ENCODE results near the gene CHCHD3.

The CHCHD3 gene

GRCh38 chr7:133082390-133082766 is 488 bp upstream of the CHCHD3 start:
- no peak for ATAC-seq
- TF ChIP-seq ARNTL (CRISPR knock-in tag; IDR thresholded peaks at IDR 0.05; ENCODE audit: borderline replicate concordance, low read depth) (no peak), TOX (CRISPR knock-in tag; IDR thresholded peaks at IDR 0.05; ENCODE audit: borderline replicate concordance) (no peak), CSDC2 (CRISPR knock-in tag; IDR thresholded peaks at IDR 0.05) (no peak)

GRCh38 chr7:133081119-133081598 is 731 bp downstream of the CHCHD3 start:
- TF ChIP-seq ZFP30 (CRISPR knock-in tag; IDR thresholded peaks at IDR 0.05): no peak
- no peak for TF ChIP-seq CREB5 (CRISPR knock-in tag; IDR thresholded peaks at IDR 0.05; ENCODE audit: low read depth)
- no peak for TF ChIP-seq ESRRG (CRISPR knock-in tag; IDR thresholded peaks at IDR 0.05)
- no peak for TF ChIP-seq ARNTL (CRISPR knock-in tag; IDR thresholded peaks at IDR 0.05; ENCODE audit: borderline replicate concordance, low read depth)
- TF ChIP-seq CSDC2 (CRISPR knock-in tag; IDR thresholded peaks at IDR 0.05): no peak
- TF ChIP-seq TSHZ2 (CRISPR knock-in tag; IDR thresholded peaks at IDR 0.05): no peak
- TF ChIP-seq POU6F1 (CRISPR knock-in tag; IDR thresholded peaks at IDR 0.05; ENCODE audit: borderline replicate concordance, low read depth): no peak
- TF ChIP-seq ZFP3 (CRISPR knock-in tag; IDR thresholded peaks at IDR 0.05): no peak
- TF ChIP-seq BACH2 (CRISPR knock-in tag; IDR thresholded peaks at IDR 0.05; ENCODE audit: borderline replicate concordance): no peak
- peak; percentile 13 for ATAC-seq

GRCh38 chr7:133079296-133079695 is 2.6 kb downstream of the CHCHD3 start:
- ATAC-seq: no peak
- TF ChIP-seq PATZ1 (CRISPR knock-in tag; IDR thresholded peaks at IDR 0.05; ENCODE audit: borderline replicate concordance) (no peak), PPARA (CRISPR knock-in tag; IDR thresholded peaks at IDR 0.05; ENCODE audit: borderline replicate concordance) (no peak), ZNF565 (CRISPR knock-in tag; conservative IDR thresholded peaks at IDR 0.05; ENCODE audit: low read depth) (no peak)

- ATAC-seq: no peak
- TF ChIP-seq SNAI2 (CRISPR knock-in tag; IDR thresholded peaks at IDR 0.05): no peak
- TF ChIP-seq PATZ1 (CRISPR knock-in tag; IDR thresholded peaks at IDR 0.05; ENCODE audit: borderline replicate concordance): no peak
- TF ChIP-seq CSRNP3 (CRISPR knock-in tag; IDR thresholded peaks at IDR 0.05): no peak
- no peak for TF ChIP-seq OSR1 (CRISPR knock-in tag; IDR thresholded peaks at IDR 0.05)
- TF ChIP-seq ZC3H10 (CRISPR knock-in tag; IDR thresholded peaks at IDR 0.05): no peak
- TF ChIP-seq ESRRG (CRISPR knock-in tag; IDR thresholded peaks at IDR 0.05): no peak
- TF ChIP-seq BACH2 (CRISPR knock-in tag; IDR thresholded peaks at IDR 0.05; ENCODE audit: borderline replicate concordance): no peak
- TF ChIP-seq PPARA (CRISPR knock-in tag; IDR thresholded peaks at IDR 0.05; ENCODE audit: borderline replicate concordance): no peak
- no peak for TF ChIP-seq ZNF565 (CRISPR knock-in tag; conservative IDR thresholded peaks at IDR 0.05; ENCODE audit: low read depth)
- no peak for TF ChIP-seq TSHZ2 (CRISPR knock-in tag; IDR thresholded peaks at IDR 0.05)
- no peak for TF ChIP-seq TCF4 (CRISPR knock-in tag; IDR thresholded peaks at IDR 0.05; ENCODE audit: borderline replicate concordance)
- no peak for TF ChIP-seq ISL1 (CRISPR knock-in tag; IDR thresholded peaks at IDR 0.05)
- TF ChIP-seq POU6F1 (CRISPR knock-in tag; IDR thresholded peaks at IDR 0.05; ENCODE audit: borderline replicate concordance, low read depth): no peak
Observed at GRCh38 chr7:133077394-133077793, 4.5 kb downstream of the CHCHD3 start.

All from SK-N-SH treated with all-trans-retinoic acid at 6 μM for 48 hours (cell line).